ENCODE data around the gene C14orf180.

The C14orf180 gene

DNA sequence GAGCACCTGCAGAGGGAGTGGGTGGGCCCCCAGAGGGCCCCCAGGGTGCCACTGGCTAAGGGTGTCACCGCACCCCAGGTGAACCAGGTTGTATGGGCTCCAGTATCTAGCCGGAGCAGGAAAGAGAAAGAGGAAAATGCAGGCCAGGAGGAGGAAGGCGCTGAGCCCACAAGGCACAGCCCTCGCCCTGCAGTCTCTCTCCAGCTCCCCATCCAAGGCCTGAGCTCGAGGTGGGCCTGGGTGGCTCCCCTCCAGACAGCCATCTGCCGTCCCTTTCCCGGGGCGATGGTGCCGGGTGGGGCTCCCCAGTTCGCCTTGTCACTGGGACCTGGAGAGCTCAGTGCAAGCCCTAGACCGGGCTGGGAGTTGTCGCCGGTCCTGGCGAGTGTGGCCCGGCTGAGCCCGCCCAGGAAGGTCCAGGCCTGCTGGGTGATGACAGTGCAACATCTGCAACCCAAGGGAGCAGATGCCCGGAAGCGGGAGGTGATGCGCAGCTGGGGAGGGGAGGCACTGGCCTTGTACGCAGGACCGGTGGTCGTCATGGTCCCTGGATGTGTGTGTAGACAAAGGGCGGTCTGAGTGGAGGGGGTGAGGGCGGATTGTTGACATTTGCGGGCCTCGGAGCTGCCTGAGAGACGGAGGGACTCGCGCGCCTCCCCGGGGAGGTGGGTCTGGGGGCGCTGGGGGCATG lies 24.3 kb downstream of the C14orf180 start:
- TF ChIP-seq, protein P1, sequence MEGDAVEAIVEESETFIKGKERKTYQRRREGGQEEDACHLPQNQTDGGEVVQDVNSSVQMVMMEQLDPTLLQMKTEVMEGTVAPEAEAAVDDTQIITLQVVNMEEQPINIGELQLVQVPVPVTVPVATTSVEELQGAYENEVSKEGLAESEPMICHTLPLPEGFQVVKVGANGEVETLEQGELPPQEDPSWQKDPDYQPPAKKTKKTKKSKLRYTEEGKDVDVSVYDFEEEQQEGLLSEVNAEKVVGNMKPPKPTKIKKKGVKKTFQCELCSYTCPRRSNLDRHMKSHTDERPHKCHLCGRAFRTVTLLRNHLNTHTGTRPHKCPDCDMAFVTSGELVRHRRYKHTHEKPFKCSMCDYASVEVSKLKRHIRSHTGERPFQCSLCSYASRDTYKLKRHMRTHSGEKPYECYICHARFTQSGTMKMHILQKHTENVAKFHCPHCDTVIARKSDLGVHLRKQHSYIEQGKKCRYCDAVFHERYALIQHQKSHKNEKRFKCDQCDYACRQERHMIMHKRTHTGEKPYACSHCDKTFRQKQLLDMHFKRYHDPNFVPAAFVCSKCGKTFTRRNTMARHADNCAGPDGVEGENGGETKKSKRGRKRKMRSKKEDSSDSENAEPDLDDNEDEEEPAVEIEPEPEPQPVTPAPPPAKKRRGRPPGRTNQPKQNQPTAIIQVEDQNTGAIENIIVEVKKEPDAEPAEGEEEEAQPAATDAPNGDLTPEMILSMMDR (conservative IDR thresholded peaks at IDR 0.05), result no peak
- H3K27ac ChIP-seq, result peak overlapping the region; percentile 87

DNA sequence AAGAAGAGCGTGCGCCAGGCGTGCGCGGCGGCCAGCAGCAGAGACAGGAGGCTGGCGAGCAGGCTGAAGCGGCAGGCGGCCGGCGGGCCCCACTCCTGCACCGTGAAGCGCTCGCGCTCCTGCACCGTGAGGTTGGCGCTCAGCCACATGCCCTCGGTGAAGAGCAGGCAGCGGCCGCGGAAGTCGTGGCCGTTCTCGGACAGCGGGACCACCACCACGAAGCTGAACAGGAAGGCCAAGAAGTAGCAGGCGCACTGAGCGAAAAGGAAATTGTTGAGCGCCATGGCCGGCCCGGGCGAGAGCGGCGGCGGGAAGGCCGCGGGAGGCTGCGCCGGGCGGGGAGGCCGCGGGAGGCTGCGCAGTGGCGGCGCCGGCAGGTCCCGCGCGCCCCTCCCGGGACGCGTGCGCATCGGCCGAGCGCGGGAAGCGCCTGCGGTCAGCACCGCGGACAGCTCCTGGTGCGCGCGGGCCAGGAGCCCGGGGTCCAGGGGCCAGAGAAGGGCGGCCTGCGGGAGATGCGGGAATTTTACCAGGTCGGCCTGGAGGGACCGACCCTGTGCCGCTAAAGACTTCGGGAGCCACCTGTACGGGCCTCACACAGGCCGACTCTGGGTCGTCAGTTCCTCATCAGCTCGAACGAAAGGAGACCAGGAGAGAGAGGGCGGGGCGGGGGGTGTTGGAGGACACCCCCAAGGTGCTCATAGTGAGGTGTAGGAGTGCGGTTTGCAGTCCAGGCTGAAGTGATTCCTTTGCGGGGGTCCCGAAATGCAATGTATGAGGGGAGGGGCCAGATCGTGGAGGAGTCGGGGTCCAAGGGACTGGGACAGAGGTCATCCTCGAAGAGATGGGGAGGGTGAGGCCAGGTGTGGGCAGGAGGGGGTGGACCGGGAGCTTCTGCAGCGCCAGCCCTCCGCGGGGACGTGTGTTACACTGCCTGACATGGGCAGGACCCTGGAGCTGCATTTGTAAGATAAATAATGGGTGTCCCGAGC lies 25.2 kb downstream of the C14orf180 start, which contains the start of gene TMEM179:
TSS of gene TMEM179 (minus strand) at position 315 of the 992 bp plus-strand sequence. CDS start at position 284, 31 bp downstream.
- peak within 1 kb of the TSS; percentile 87 for H3K27ac ChIP-seq
- TF ChIP-seq, protein P1 (conservative IDR thresholded peaks at IDR 0.05), result no peak

DNA sequence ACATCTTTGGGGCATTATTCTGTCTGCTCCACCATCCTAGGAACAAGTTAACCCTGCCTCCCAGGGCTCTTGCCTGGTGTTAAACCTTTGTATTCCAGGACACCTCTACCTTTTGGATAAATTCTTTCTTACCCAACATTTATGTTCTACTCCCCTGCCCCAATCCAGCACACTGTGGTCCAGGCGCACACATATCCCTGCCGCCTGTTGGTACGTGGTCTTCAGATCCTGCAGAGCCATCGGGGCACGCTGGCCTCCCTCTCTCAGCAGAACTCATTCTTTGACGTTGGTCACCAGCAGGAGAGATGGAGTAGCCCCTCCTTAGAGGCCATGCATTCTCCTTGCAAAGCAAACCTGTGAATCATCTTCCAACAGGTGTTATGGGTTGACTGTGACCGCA lies 30.1 kb downstream of the C14orf180 start:
- TF ChIP-seq, protein P1 (conservative IDR thresholded peaks at IDR 0.05), result no peak

DNA sequence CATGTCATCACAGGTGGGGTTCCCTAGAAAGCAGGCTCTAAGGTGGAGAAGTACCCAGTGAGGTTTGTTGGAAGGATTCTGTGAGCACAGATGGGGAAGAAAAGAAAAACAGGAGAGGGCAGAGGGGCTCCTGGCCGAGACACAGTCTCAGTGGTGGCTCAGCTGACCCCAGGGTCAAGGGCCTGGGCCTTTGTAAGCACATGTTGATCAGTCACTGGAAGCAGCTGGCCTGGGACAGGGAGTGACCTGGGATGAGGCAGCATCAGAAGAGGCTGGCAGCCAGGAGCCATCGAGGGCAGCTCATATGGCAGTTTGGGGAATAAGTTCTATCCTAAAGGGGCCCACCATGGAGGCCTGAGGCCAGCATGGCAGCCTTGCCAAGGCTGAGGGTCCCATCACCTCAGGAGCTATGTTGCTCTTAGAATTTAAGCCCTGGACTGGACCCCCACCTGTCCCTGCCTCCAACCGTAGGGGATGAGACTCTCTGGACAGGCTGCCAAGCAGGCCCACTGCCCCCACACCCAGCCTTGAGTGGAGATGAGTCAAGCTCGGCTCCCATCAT lies 31.3 kb downstream of the C14orf180 start:
- TF ChIP-seq, protein P1 (conservative IDR thresholded peaks at IDR 0.05), result no peak
- H3K27ac ChIP-seq, result no peak overlapping the region

More for the DNA sequence above, 30.1 kb downstream of the C14orf180 start:
- no peak overlapping the region for H3K27ac ChIP-seq

DNA sequence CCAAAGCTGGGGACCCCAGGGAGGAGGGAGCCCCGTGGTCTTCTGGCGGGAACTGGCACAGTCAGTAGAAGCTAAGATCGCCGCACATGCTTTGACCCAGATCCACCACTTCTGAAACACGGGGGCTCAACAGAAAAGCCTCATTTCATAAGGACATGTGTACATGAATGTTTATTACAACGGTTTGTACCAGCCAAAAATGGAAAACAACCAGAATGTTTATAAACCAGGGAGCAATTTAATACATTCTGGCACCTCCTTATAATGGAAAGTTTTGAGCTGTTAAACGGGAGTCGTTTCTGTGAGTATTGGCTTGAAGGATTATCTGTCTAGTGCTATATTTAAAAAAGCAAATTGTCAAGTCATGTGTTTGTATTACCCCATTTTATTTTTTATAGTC lies 32.3 kb downstream of the C14orf180 start:
- H3K27ac ChIP-seq, result no peak overlapping the region
- TF ChIP-seq, protein P1 (conservative IDR thresholded peaks at IDR 0.05), result no peak

DNA sequence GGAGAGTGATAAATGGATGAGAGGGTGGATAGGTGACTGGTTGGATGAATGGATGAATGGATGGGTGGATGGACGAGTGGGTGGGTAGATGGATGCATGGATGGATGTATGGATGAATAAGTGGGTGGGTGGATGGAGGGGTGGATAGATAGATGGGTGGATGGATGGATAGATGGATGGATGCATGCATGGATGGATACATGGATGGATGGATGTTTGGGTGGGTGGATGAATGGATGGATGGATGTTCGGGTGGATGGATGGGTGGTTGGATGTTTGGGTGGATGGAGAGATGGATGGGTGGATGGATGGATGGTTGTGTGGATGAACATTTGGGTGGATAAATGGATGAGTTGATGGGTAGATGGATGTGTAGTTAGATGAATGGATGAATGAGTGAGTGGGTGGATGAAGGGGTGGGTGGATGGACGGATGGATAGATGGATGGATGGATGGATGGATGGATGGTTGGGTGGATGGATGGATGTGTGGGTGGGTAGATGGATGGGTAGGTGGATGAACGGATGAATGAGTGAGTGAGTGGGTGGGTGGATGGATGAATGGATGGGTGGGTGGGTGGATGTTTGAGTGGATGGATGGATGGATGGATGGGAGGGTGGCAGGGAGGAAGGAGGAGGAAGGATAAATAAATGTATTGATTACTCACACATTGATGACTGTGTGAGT lies 34.7 kb downstream of the C14orf180 start:
- TF ChIP-seq, protein P1 (conservative IDR thresholded peaks at IDR 0.05), result no peak
- H3K27ac ChIP-seq, result no peak overlapping the region

Measured in VCaP (cell line).